ENCODE results near the gene CFAP92. TPM values are rescaled to one million over a fixed set of nuclear protein-coding genes. Genes with fewer than 3 reads are reported as not detected.

CFAP92 gene
- total RNA-seq, 1 donor from 2014 or later, result 2.7 TPM

GRCh38 chr3:128983293-128984069 is 10.4 kb downstream of the CFAP92 start:
- H3K36me3 Mint-ChIP-seq (ENCODE audit: insufficient read depth), result no peaks in the 10 kb centered on the region
- H3K4me3 Mint-ChIP-seq (ENCODE audit: low read depth), result no peak overlapping the region
- peaks cover 5% of the 10 kb centered on the region for H3K27me3 Mint-ChIP-seq
- no peaks in the 10 kb centered on the region for H3K9me3 Mint-ChIP-seq (ENCODE audit: low read depth)
- no peak overlapping the region for H3K27ac Mint-ChIP-seq
- no peak for DNase-seq (ENCODE audit: low spot score, unreplicated experiment)
- H3K4me1 Mint-ChIP-seq (ENCODE audit: low read depth), result peaks cover 8% of the 10 kb centered on the region
- TF ChIP-seq CTCF (IDR thresholded peaks at IDR 0.05; ENCODE audit: unreplicated experiment), result no peak

GRCh38 chr3:128975276-128975675 is 18.6 kb downstream of the CFAP92 start:
- no peak overlapping the region for H3K27ac Mint-ChIP-seq
- H3K27me3 Mint-ChIP-seq, result no peaks in the 10 kb centered on the region
- H3K9me3 Mint-ChIP-seq (ENCODE audit: low read depth), result no peaks in the 10 kb centered on the region
- no peak overlapping the region for H3K4me3 Mint-ChIP-seq (ENCODE audit: low read depth)
- DNase-seq (ENCODE audit: low spot score, unreplicated experiment), result no peak
- H3K4me1 Mint-ChIP-seq (ENCODE audit: low read depth), result no peaks in the 10 kb centered on the region
- H3K36me3 Mint-ChIP-seq (ENCODE audit: insufficient read depth), result no peaks in the 10 kb centered on the region
- TF ChIP-seq CTCF (IDR thresholded peaks at IDR 0.05; ENCODE audit: unreplicated experiment), result no peak

- no peak for DNase-seq (ENCODE audit: low spot score, unreplicated experiment)
- TF ChIP-seq CTCF (IDR thresholded peaks at IDR 0.05; ENCODE audit: unreplicated experiment), result no peak
- H3K4me1 Mint-ChIP-seq (ENCODE audit: low read depth), result no peaks in the 10 kb centered on the region
- H3K27ac Mint-ChIP-seq, result no peak overlapping the region
- no peak overlapping the region for H3K4me3 Mint-ChIP-seq (ENCODE audit: low read depth)
- no peaks in the 10 kb centered on the region for H3K9me3 Mint-ChIP-seq (ENCODE audit: low read depth)
- H3K27me3 Mint-ChIP-seq, result no peaks in the 10 kb centered on the region
- H3K36me3 Mint-ChIP-seq (ENCODE audit: insufficient read depth), result no peaks in the 10 kb centered on the region
These were observed 19.8 kb downstream of the CFAP92 start for GRCh38 chr3:128973988-128974564.

GRCh38 chr3:128971421-128972100 is 22.3 kb downstream of the CFAP92 start:
- no peak overlapping the region for H3K4me3 Mint-ChIP-seq (ENCODE audit: low read depth)
- H3K27me3 Mint-ChIP-seq, result no peaks in the 10 kb centered on the region
- TF ChIP-seq CTCF (IDR thresholded peaks at IDR 0.05; ENCODE audit: unreplicated experiment), result no peak
- no peaks in the 10 kb centered on the region for H3K36me3 Mint-ChIP-seq (ENCODE audit: insufficient read depth)
- H3K9me3 Mint-ChIP-seq (ENCODE audit: low read depth), result no peaks in the 10 kb centered on the region
- DNase-seq (ENCODE audit: low spot score, unreplicated experiment), result no peak
- H3K27ac Mint-ChIP-seq, result no peak overlapping the region
- no peaks in the 10 kb centered on the region for H3K4me1 Mint-ChIP-seq (ENCODE audit: low read depth)

GRCh38 chr3:128970740-128971047 is 23.2 kb downstream of the CFAP92 start:
- Mint-ChIP-seq H3K27ac (no peak overlapping the region), H3K36me3 (ENCODE audit: insufficient read depth) (no peaks in the 10 kb centered on the region), H3K4me3 (ENCODE audit: low read depth) (no peak overlapping the region)

More at GRCh38 chr3:128970740-128971047, 23.2 kb downstream of the CFAP92 start:
- H3K4me1 Mint-ChIP-seq (ENCODE audit: low read depth), result no peaks in the 10 kb centered on the region
- H3K27me3 Mint-ChIP-seq, result no peaks in the 10 kb centered on the region
- no peak for TF ChIP-seq CTCF (IDR thresholded peaks at IDR 0.05; ENCODE audit: unreplicated experiment)
- no peaks in the 10 kb centered on the region for H3K9me3 Mint-ChIP-seq (ENCODE audit: low read depth)
- no peak for DNase-seq (ENCODE audit: low spot score, unreplicated experiment)
